ENCODE data around the gene SNX25.

DNA sequence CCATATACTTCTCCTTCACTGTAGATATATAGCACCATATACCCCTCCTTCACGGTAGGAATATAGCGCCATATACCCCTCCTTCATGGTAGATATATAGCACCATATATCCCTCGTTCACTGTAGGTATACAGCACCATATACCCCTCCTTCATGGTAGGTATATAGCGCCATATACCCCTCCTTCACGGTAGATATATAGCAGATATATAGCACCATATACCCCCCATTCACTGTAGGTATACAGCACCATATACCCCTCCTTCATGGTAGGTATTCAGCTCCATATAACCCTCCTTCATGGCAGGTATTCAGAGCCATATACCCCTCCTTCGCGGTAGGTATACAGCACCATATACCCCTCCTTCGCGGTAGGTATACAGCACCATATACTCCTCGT is 12.5 kb downstream of the SNX25 start:
- TF ChIP-seq, protein P1, sequence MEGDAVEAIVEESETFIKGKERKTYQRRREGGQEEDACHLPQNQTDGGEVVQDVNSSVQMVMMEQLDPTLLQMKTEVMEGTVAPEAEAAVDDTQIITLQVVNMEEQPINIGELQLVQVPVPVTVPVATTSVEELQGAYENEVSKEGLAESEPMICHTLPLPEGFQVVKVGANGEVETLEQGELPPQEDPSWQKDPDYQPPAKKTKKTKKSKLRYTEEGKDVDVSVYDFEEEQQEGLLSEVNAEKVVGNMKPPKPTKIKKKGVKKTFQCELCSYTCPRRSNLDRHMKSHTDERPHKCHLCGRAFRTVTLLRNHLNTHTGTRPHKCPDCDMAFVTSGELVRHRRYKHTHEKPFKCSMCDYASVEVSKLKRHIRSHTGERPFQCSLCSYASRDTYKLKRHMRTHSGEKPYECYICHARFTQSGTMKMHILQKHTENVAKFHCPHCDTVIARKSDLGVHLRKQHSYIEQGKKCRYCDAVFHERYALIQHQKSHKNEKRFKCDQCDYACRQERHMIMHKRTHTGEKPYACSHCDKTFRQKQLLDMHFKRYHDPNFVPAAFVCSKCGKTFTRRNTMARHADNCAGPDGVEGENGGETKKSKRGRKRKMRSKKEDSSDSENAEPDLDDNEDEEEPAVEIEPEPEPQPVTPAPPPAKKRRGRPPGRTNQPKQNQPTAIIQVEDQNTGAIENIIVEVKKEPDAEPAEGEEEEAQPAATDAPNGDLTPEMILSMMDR (IDR thresholded peaks at IDR 0.05): no peak
- TF ChIP-seq POLR2A (IDR thresholded peaks at IDR 0.05): no peak
